ENCODE measurements around the gene LRMDA.

LRMDA gene

GRCh38 chr10:76025124-76025477 is 593.7 kb downstream of the LRMDA start:
- DNase-seq (ENCODE audit: low read depth in 2 of 2) = no peak

- no peak for DNase-seq (ENCODE audit: low read depth in 2 of 2)
These were observed 594.9 kb downstream of the LRMDA start for GRCh38 chr10:76026176-76026771.

GRCh38 chr10:76026905-76027304 is 595.5 kb downstream of the LRMDA start:
- no peak for DNase-seq (ENCODE audit: low read depth in 2 of 2)

- no peak for DNase-seq (ENCODE audit: low read depth in 2 of 2)
These were observed 598.4 kb downstream of the LRMDA start for GRCh38 chr10:76029782-76030181.

- DNase-seq (ENCODE audit: low read depth in 2 of 2) = no peak
These were observed 599.7 kb downstream of the LRMDA start for GRCh38 chr10:76031099-76031498.

- DNase-seq (ENCODE audit: low read depth in 2 of 2) = no peak
These were observed 600.6 kb downstream of the LRMDA start for GRCh38 chr10:76031769-76032699.

GRCh38 chr10:76032700-76033039 is 601.2 kb downstream of the LRMDA start:
- no peak for DNase-seq (ENCODE audit: low read depth in 2 of 2)

- no peak for DNase-seq (ENCODE audit: low read depth in 2 of 2)
These were observed 602.2 kb downstream of the LRMDA start for GRCh38 chr10:76033457-76034196.

GRCh38 chr10:76034353-76035205 is 603.2 kb downstream of the LRMDA start:
- DNase-seq (ENCODE audit: low read depth in 2 of 2) = no peak

GRCh38 chr10:76035206-76036110 is 604.0 kb downstream of the LRMDA start:
- DNase-seq (ENCODE audit: low read depth in 2 of 2) = no peak

GRCh38 chr10:76036111-76036940 is 604.9 kb downstream of the LRMDA start:
- peak; percentile 6 to 46 for DNase-seq (ENCODE audit: low read depth in 2 of 2)

- no peak for DNase-seq (ENCODE audit: low read depth in 2 of 2)
These were observed 605.5 kb downstream of the LRMDA start for GRCh38 chr10:76036962-76037361.

GRCh38 chr10:76037531-76038155 is 606.2 kb downstream of the LRMDA start:
- DNase-seq (ENCODE audit: low read depth in 2 of 2) = no peak

- no peak for DNase-seq (ENCODE audit: low read depth in 2 of 2)
These were observed 607.3 kb downstream of the LRMDA start for GRCh38 chr10:76038696-76039095.

- DNase-seq (ENCODE audit: low read depth in 2 of 2) = no peak
These were observed 608.8 kb downstream of the LRMDA start for GRCh38 chr10:76040107-76040829.

GRCh38 chr10:76040830-76041220 is 609.4 kb downstream of the LRMDA start:
- no peak for DNase-seq (ENCODE audit: low read depth in 2 of 2)

GRCh38 chr10:76041551-76041950 is 610.1 kb downstream of the LRMDA start:
- DNase-seq (ENCODE audit: low read depth in 2 of 2) = no peak

GRCh38 chr10:76043261-76043660 is 611.8 kb downstream of the LRMDA start:
- DNase-seq (ENCODE audit: low read depth in 2 of 2) = no peak

GRCh38 chr10:76044751-76045150 is 613.3 kb downstream of the LRMDA start:
- DNase-seq (ENCODE audit: low read depth in 2 of 2) = no peak

Data from stimulated activated CD4-positive, alpha-beta T cell treated with anti-CD3 and anti-CD28 coated beads, Interleukin-4, amount 100 ng/mL, for 48 hours (primary cell).